Uterus (tissue), 4 donors: ENCODE measurements around the gene TANK. TPM values are rescaled to one million over a fixed set of nuclear protein-coding genes. Genes with fewer than 3 reads are reported as not detected.
A peak's percentile ranks its signal among the peaks of the same experiment; 100 is the strongest.
"Not testable (repeated sequence)": the region's sequence is repeated elsewhere in the genome, so short reads cannot be mapped to it uniquely, and the experiment has no call there.

Experiments
- DNase-seq, 2 donors: peaks; one replicate each; pipeline ENCODE4 v3.0.0-alpha.2; 2019 to 2020
- H3K27ac ChIP-seq, 2 donors: fragments of 200-600 bp; sonication (generic); 1 replicate in 1 of 2; 2 replicates in 1 of 2; pipeline ENCODE4 v1.5.1; 2016 to 2018
- H3K27me3 ChIP-seq, 2 donors: fragments of 200-600 bp; sonication (generic); one replicate each; pipeline ENCODE4 v1.5.1; 2018 to 2019; ENCODE audit warnings: control low read depth in 1 of 2
- H3K36me3 ChIP-seq, 2 donors: fragments of 200-600 bp; sonication (generic); one replicate each; pipeline ENCODE4 v1.5.1; 2019; ENCODE audit warnings: control low read depth in 1 of 2
- H3K4me1 ChIP-seq, 2 donors: fragments of 200-600 bp; sonication (generic); one replicate each; pipeline ENCODE4 v1.5.1; 2018 to 2019; ENCODE audit warnings: control low read depth in 1 of 2
- H3K4me3 ChIP-seq, 2 donors: fragments of 200-600 bp; sonication (generic); 1 replicate in 1 of 2; 2 replicates in 1 of 2; pipeline ENCODE4 v1.5.1; 2018 to 2019; ENCODE audit warnings: mild to moderate bottlenecking in 1 of 2
- H3K9me3 ChIP-seq, 2 donors: fragments of 200-600 bp; sonication (generic); one replicate each; pipeline ENCODE4 v1.5.1; 2019; ENCODE audit warnings: control low read depth in 1 of 2
- POLR2A ChIP-seq, 2 donors: fragments of 450-650 bp; IDR thresholded peaks; one replicate each; pipeline ENCODE4 v1.6.1; 2016; ENCODE audit warnings: antibody characterized with exemption in 2 of 2, mild to moderate bottlenecking in 1 of 2, moderate library complexity in 1 of 2
- intact Hi-C: fragments of 100-400 bp; cut with DNase I; formaldehyde crosslinking; loops from one replicate; pipeline ENCODE4 v1.15.1; 2023; ENCODE audit warnings: low total_unique reads
- total RNA-seq, 4 donors: library from RNA; depleted of rRNA in 3 of 4; stranded (reverse); fragments of >200 nt in 3 of 4; gene quantifications; one replicate each; pipeline versions ENCODE4 v1.1.0 to v1.2.4, GENCODE V29; 2014 to 2023
- TF ChIP-seq, protein P1 (sequence below), 4 experiments: fragments of 200-600 bp in 2 of 4; fragments of 450-650 bp in 2 of 4; sonication (generic) in 2 of 4; IDR thresholded peaks; one replicate each; pipeline ENCODE4 v1.5.1; 2016 to 2019; ENCODE audit warnings: antibody characterized with exemption in 4 of 4, mild to moderate bottlenecking in 2 of 4, moderate library complexity in 1 of 4
- donor health status: DM: yes; HTN: yes; CAD: no.

TANK gene
- total RNA-seq, 4 donors from 2014 or later = 56.6 to 131 (median 70.7) TPM

DNA sequence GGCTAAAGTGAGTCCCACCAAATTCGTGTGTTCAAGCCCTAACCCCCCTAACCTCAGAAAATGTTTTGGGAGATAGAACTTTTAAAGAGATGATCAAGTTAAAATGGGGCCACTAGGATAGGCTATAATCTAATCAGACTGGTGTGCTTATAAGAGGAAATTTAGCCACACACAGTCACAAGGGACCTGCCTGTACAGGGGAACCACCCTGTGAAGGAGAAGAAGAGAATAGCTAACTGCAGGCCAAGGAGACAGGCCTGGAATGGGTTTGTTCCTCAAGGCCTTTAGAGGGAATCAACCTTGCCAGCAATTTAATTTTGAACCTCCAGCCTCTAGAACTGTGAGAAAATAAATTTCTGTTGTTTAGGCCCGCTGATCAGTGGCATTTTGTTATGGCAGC, 36.0 kb upstream of the TANK start:
- no peaks in the 10 kb centered on the region for H3K27me3 ChIP-seq
- no peak overlapping the region for H3K4me3 ChIP-seq
- DNase-seq = no peak
- no peaks in the 10 kb centered on the region for H3K36me3 ChIP-seq
- peaks cover 0 to 18% of the 10 kb centered on the region in 2 donors for H3K4me1 ChIP-seq
- intact Hi-C loops = no loop called here
- TF ChIP-seq, protein P1, sequence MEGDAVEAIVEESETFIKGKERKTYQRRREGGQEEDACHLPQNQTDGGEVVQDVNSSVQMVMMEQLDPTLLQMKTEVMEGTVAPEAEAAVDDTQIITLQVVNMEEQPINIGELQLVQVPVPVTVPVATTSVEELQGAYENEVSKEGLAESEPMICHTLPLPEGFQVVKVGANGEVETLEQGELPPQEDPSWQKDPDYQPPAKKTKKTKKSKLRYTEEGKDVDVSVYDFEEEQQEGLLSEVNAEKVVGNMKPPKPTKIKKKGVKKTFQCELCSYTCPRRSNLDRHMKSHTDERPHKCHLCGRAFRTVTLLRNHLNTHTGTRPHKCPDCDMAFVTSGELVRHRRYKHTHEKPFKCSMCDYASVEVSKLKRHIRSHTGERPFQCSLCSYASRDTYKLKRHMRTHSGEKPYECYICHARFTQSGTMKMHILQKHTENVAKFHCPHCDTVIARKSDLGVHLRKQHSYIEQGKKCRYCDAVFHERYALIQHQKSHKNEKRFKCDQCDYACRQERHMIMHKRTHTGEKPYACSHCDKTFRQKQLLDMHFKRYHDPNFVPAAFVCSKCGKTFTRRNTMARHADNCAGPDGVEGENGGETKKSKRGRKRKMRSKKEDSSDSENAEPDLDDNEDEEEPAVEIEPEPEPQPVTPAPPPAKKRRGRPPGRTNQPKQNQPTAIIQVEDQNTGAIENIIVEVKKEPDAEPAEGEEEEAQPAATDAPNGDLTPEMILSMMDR (IDR thresholded peaks at IDR 0.05) = no peak
- no peak for TF ChIP-seq POLR2A (IDR thresholded peaks at IDR 0.05)
- no peaks in the 10 kb centered on the region for H3K9me3 ChIP-seq
- H3K27ac ChIP-seq = peak overlapping the region; percentile 79 to 86

DNA sequence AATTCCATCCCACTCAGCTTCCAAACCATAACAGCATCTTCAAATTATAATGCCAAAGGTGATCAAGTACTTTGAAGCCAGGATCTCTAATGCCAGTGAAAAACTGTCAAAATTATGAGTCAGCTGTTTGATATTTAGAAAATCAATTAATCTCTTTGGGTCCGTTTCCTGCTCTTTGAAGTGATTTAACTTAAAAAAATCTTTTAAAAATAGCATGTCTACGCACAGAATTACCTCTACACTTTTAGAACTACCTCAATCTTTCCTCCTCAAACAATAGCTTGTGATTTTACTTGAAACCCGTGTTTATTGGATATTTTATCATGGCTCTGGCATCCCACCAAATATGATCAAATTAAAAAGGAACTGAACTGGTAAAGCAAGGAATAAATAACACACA, 31.3 kb upstream of the TANK start:
- no peak for TF ChIP-seq POLR2A (IDR thresholded peaks at IDR 0.05)
- TF ChIP-seq, protein P1 (IDR thresholded peaks at IDR 0.05) = no peak
- Histone ChIP-seq H3K36me3 (no peaks in the 10 kb centered on the region), H3K27ac (no peak overlapping the region), H3K4me1 (peaks cover 0 to 10% of the 10 kb centered on the region in 2 donors), H3K4me3 (no peak overlapping the region), H3K27me3 (no peaks in the 10 kb centered on the region), H3K9me3 (no peaks in the 10 kb centered on the region)
- intact Hi-C loops = no loop called here
- no peak for DNase-seq

DNA sequence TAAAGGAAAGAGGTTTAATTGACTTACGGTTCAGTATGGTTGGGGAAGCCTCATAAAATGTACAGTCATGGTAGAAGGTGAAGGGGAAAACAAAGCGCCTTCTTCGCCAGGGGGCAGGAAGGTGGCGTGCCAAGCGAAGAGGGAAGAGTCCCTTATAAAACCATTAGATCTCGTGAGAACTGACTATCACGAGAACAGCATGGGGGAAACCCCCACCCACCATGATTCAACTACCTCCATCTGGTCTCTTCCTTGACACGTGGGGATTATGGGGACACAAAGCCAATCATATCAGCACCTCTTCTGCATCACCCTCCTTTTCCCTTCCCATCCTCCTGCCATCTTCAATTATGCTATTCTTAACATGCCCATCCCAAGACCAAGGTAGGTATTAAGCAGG, 29.9 kb upstream of the TANK start:
- Histone ChIP-seq H3K4me3 (no peak overlapping the region), H3K9me3 (no peaks in the 10 kb centered on the region), H3K36me3 (no peaks in the 10 kb centered on the region), H3K27ac (no peak overlapping the region), H3K27me3 (no peaks in the 10 kb centered on the region), H3K4me1 (peaks cover 0 to 3% of the 10 kb centered on the region in 2 donors)
- no peak for DNase-seq
- TF ChIP-seq POLR2A (IDR thresholded peaks at IDR 0.05) = no peak
- TF ChIP-seq, protein P1 (IDR thresholded peaks at IDR 0.05) = no peak
- intact Hi-C loops = no loop called here

DNA sequence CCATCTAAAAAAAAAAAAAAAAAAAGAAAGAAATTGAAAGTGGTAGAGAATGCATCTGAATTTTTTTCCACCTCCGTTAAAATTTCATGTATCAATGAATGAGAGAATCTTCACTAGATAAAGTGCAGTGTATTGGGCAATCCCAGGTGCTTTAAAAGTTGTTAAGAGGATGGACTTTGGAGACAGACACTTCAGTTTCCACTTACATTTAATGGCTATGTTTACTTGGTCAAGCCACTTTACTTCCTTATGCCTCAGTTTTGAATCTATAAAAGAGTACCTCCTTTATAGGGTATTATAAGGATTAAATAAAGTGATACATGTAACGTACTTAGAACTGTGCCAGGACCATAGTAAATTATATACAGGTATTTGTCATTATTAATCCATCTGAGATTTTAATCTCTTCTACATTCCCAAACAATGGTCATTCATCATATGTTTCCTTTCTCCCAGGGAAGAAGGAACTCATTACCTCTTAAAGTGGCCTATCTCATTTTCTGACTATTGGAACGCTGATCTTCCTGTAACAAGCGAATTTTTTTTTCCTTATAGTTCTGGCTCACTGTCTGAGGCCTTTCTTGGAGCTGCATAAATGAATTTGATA, 29.1 kb upstream of the TANK start:
- Histone ChIP-seq H3K4me1 (peaks cover 0 to 6% of the 10 kb centered on the region in 2 donors), H3K9me3 (no peaks in the 10 kb centered on the region), H3K4me3 (no peak overlapping the region), H3K27ac (no peak overlapping the region), H3K27me3 (no peaks in the 10 kb centered on the region), H3K36me3 (no peaks in the 10 kb centered on the region)
- TF ChIP-seq, protein P1 (IDR thresholded peaks at IDR 0.05) = no peak
- TF ChIP-seq POLR2A (IDR thresholded peaks at IDR 0.05) = no peak
- intact Hi-C loops = no loop called here
- DNase-seq = no peak

DNA sequence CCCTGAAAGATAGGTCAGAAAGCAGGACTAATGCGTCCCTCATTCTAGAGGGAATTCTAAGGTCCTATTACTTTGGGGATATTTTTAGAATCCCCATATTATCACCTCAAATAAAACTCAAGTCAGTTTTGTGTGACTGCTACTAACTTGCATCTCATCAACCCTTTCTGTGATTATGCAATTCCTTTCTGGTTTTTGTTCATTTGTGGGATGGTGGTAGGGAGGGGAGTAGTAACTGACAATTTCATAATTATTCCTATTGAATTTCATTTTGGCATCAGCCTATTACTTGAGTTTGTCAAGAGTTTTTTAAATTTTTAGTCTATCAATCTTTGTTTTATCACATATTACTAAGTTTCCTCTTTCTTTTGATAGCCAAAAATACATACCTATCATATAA, 28.4 kb upstream of the TANK start:
- no peak for TF ChIP-seq POLR2A (IDR thresholded peaks at IDR 0.05)
- TF ChIP-seq, protein P1 (IDR thresholded peaks at IDR 0.05) = no peak

DNA sequence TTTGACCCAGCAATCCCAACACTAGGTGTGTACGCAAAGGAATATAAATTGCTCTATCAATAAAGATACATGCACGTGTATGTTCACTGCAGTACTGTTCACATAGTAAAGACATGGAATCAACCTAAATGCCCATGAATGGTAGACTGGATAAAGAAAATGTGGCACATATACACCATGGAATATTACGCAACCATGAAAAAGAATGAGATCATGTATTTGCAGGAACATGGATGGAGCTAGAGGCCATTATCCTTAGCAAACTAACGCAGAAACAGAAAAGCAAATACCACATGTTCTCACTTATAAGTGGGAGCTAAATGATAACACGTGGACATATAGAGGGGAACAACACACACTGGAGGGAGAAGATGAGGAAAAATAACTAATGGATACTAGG, 27.8 kb upstream of the TANK start:
- H3K27me3 ChIP-seq, H3K4me3 ChIP-seq, DNase-seq, H3K4me1 ChIP-seq, H3K36me3 ChIP-seq, H3K27ac ChIP-seq, H3K9me3 ChIP-seq, intact Hi-C loops: not testable (repeated sequence)

More for the DNA sequence above, 28.4 kb upstream of the TANK start:
- no peaks in the 10 kb centered on the region for H3K27me3 ChIP-seq
- intact Hi-C loops = no loop called here
- no peaks in the 10 kb centered on the region for H3K36me3 ChIP-seq
- no peak overlapping the region for H3K4me3 ChIP-seq
- H3K4me1 ChIP-seq = peaks cover 0 to 6% of the 10 kb centered on the region in 2 donors
- no peak overlapping the region for H3K27ac ChIP-seq
- H3K9me3 ChIP-seq = no peaks in the 10 kb centered on the region
- DNase-seq = no peak
